HepG2 (cell line): ENCODE results near the gene ABCA4. TPM values are rescaled to one million over a fixed set of nuclear protein-coding genes. Genes with fewer than 3 reads are reported as not detected.

Experiments used
- ATAC-seq: fragments of 200-7000 bp; cut with Tn5 transposase; 3 replicates; pipeline ENCODE4 v1.9.1; 2020; ENCODE audit warnings: mild to moderate bottlenecking, moderate library complexity
- BruUV-seq: library from RNA; stranded (reverse); fragments of 400-500 nt; replicated peaks from 2 replicates; lab custom pipeline; 2021; lab: Mats Ljungman, UMichigan
- CTCF ChIA-PET: fragments of 300-600 bp; formaldehyde crosslinking; extraction: SDS; loops from one replicate; lab custom pipeline; 2021; ENCODE audit warnings: low total read pairs, inconsistent platforms, low intra/inter-chr PET ratio; lab: Yijun Ruan, JAX
- POLR2A ChIA-PET: fragments of 350-600 bp; sonication (Branson Sonifier 250); formaldehyde crosslinking; loops from one replicate; lab custom pipeline; 2020; ENCODE audit warnings: antibody characterized with exemption, inconsistent platforms; lab: Yijun Ruan, JAX
- DNase-seq: peaks from one replicate; pipeline ENCODE4 v3.0.0-alpha.2; 2015; ENCODE audit warnings: low spot score
- FAIRE-seq: peaks from 3 replicates; lab custom pipeline; 2011; peaks lifted over from hg19 to GRCh38; lab: Jason Lieb, UNC
- H2AFZ ChIP-seq: one replicate; pipeline ENCODE4 v1.6.1; 2011; ENCODE audit warnings: low read length, inconsistent platforms
- H3K27ac ChIP-seq: fragments of 300-600 bp; 3 replicates; pipeline ENCODE4 v1.8.0; 2011; ENCODE audit warnings: mixed run types, mild to moderate bottlenecking, mixed read lengths, low read length, inconsistent platforms; ENCODE audit not compliant: insufficient read depth; ENCODE audit errors: extremely low read length
- H3K27me3 ChIP-seq, 2 experiments: fragments of 200-600 bp in 1 of 2; 2 replicates in 1 of 2; 3 replicates in 1 of 2; pipeline versions ENCODE4 v1.6.0 to v1.8.0; 2011; ENCODE audit warnings: low read length in 2 of 2, mild to moderate bottlenecking in 2 of 2, moderate library complexity in 2 of 2, inconsistent platforms in 1 of 2; ENCODE audit not compliant: insufficient read depth in 2 of 2, control insufficient read depth in 1 of 2
- H3K36me3 ChIP-seq, 2 experiments: fragments of 200-600 bp in 1 of 2; replicated peaks in 1 of 2; 2 replicates in 1 of 2; 3 replicates in 1 of 2; pipeline versions ENCODE4 v1.5.1 to v1.8.0; 2011; ENCODE audit warnings: low read length in 2 of 2, inconsistent platforms in 1 of 2; ENCODE audit not compliant: insufficient read depth in 2 of 2, control insufficient read depth in 1 of 2
- H3K4me1 ChIP-seq: 2 replicates; pipeline ENCODE4 v1.5.1; 2012; ENCODE audit warnings: low read length, inconsistent platforms; ENCODE audit not compliant: insufficient read depth
- H3K4me2 ChIP-seq: 2 replicates; pipeline ENCODE4 v1.6.0; 2011; ENCODE audit warnings: low read depth, low read length, inconsistent platforms
- H3K4me3 ChIP-seq, 3 experiments: fragments of 200-600 bp in 1 of 3; sonication (generic), shearing (Covaris generic) in 1 of 3; replicated peaks in 1 of 3; 2 replicates each; pipeline ENCODE4 v1.5.1; 2011 to 2016; ENCODE audit warnings: low read length in 3 of 3, inconsistent platforms in 2 of 3, low read depth in 2 of 3, mild to moderate bottlenecking in 2 of 3, control low read depth in 1 of 3, mixed read lengths in 1 of 3; ENCODE audit not compliant: insufficient read depth in 1 of 3
- H3K79me2 ChIP-seq: one replicate; pipeline ENCODE4 v1.6.1; 2011; ENCODE audit warnings: low read length, inconsistent platforms; ENCODE audit not compliant: insufficient read depth
- H3K9ac ChIP-seq: 2 replicates; pipeline ENCODE4 v1.6.0; 2011; ENCODE audit warnings: mild to moderate bottlenecking, low read depth, low read length, inconsistent platforms; ENCODE audit not compliant: insufficient read depth
- H3K9me3 ChIP-seq: 2 replicates; pipeline ENCODE4 v1.5.1; 2012; ENCODE audit warnings: mild to moderate bottlenecking, low read length
- H4K20me1 ChIP-seq: 2 replicates; pipeline ENCODE4 v1.6.0; 2011; ENCODE audit warnings: inconsistent platforms, mild to moderate bottlenecking, low read length, moderate library complexity; ENCODE audit not compliant: insufficient read depth
- HNRNPK ChIP-seq: fragments of 200-400 bp; formaldehyde crosslinking; IDR thresholded peaks from 2 replicates; pipeline ENCODE4 v1.6.1; 2018; ENCODE audit warnings: low read length, low read depth, moderate library complexity, mild to moderate bottlenecking; ENCODE audit not compliant: poor library complexity, severe bottlenecking
- PCBP1 ChIP-seq: fragments of 200-400 bp; formaldehyde crosslinking; IDR thresholded peaks from 2 replicates; pipeline ENCODE4 v1.6.1; 2017; ENCODE audit warnings: mild to moderate bottlenecking, low read depth, low read length, borderline replicate concordance
- ZBTB46 ChIP-seq: sonication (generic); formaldehyde crosslinking; IDR thresholded peaks from 2 replicates; pipeline ENCODE4 v1.4.0; 2020; ENCODE audit warnings: mild to moderate bottlenecking, missing genetic modification reagents, borderline replicate concordance
- ZHX2 ChIP-seq, 2 experiments: sonication (generic) in 1 of 2; formaldehyde crosslinking in 1 of 2; IDR thresholded peaks; 2 replicates each; pipeline versions ENCODE4 v1.6.1 to v1.9.0; 2014 to 2022; ENCODE audit warnings: antibody characterized with exemption in 1 of 2, borderline replicate concordance in 1 of 2, inconsistent platforms in 1 of 2, low read depth in 1 of 2, missing genetic modification reagents in 1 of 2
- WGBS: methylation state at CpG from one replicate; pipeline ENCODE4 v1.1.6; 2017; ENCODE audit warnings: low lambda C conversion rate; 5-methylcytosine and 5-hydroxymethylcytosine counted together
- in situ Hi-C: cut with HindIII; loops from 2 replicates; pipeline ENCODE4 v1.10.0; 2017; ENCODE audit warnings: low pct_unique_long_range_greater_than_20kb; ENCODE audit not compliant: extremely low pct_ligation_motif_present
- intact Hi-C: fragments of 100-400 bp; cut with micrococcal nuclease; formaldehyde crosslinking; loops from one replicate; pipeline ENCODE4 v1.10.0; 2022; ENCODE audit not compliant: unreplicated experiment
- polyA plus RNA-seq, 8 experiments: library from polyadenylated mRNA; depleted of rRNA in 3 of 8; stranded (reverse) in 7 of 8; unstranded in 1 of 8; fragments of >200 nt; fragmentation: Illumina TruSeq in 4 of 8; extraction: Trizol in 4 of 8; gene quantifications; 2 replicates each; pipeline versions ENCODE4 v1.2.1 to v1.2.3, GENCODE V29; 2011 to 2016; ENCODE audit warnings: low read depth in 4 of 8, missing spikeins in 1 of 8, mixed read lengths in 1 of 8; ENCODE audit not compliant: insufficient read depth in 1 of 8
- total RNA-seq, 5 experiments: library from RNA; depleted of rRNA; stranded (reverse); fragments of >200 nt; fragmentation: Illumina TruSeq; extraction: Trizol; gene quantifications; 2 replicates each; pipeline ENCODE4 v1.2.3, GENCODE V29; 2016; ENCODE audit warnings: low read depth in 1 of 5

ABCA4 gene
- total and polyA plus RNA-seq, 2 of the 13 experiments (the other 11 are each of a cell fraction or from before 2014, with no cell fraction given) = 0.24 to 0.67 TPM

GRCh38 chr1:94043738-94044289, 77.1 kb downstream of the ABCA4 start:
- TF ChIP-seq PCBP1 (0 out of 2 replicates have a peak, but pooled peaks have one; percentile 76), ZBTB46 (CRISPR knock-in tag) (no peak), ZHX2 (IDR thresholded peaks at IDR 0.05; ENCODE audit: low read depth) (0 out of 2 replicates have a peak, but pooled peaks have one; percentile 30), ZHX2 (CRISPR knock-in tag; IDR thresholded peaks at IDR 0.05; ENCODE audit: borderline replicate concordance) (no peak), HNRNPK (peak; percentile 99)
- TF ChIP-seq, all 625 proteins: peak for 3
- Histone ChIP-seq H3K36me3 (no peaks in the 10 kb centered on the region), H3K4me1 (peaks cover 45% of the 10 kb centered on the region), H3K4me2 (peak overlapping the region; percentile 86), H4K20me1 (no peaks in the 10 kb centered on the region), H3K27ac (peak overlapping the region; percentile 32), H3K4me3 (peak overlapping the region in 2 of 3 experiments; percentile 39 to 43; a peak in 4 of 6 replicates), H3K27me3 (no peaks in the 10 kb centered on the region), H3K9ac (peak overlapping the region; percentile 31; the same call in 1 of the 2 replicates), H3K9me3 (no peaks in the 10 kb centered on the region), H2AFZ (peak overlapping the region; percentile 51), H3K79me2 (no peaks in the 10 kb centered on the region)
- no TSS peak for BruUV-seq
- ATAC-seq = no peak
- DNase-seq = no peak
- FAIRE-seq = no peak
- in situ Hi-C loops (no loop called here), intact Hi-C loops (loop anchor here (2.0 kb wide), 1 partner anchor 19 kb away; no protein-coding TSS in a partner anchor)
- ChIA-PET POLR2A (interaction anchor here (0.9 to 3.5 kb wide), 8 partner anchors 10 to 340 kb away, joined by 3 to 18 read pairs (median 8); partner anchors contain the start of gene ARHGAP29), CTCF (interaction anchor here (2.6 kb wide), 1 partner anchor 292 kb away, joined by 25 read pairs; no protein-coding TSS in a partner anchor)
- 30% methylated on average over 4 of the region's 4 CpGs for WGBS
